Measurements from ENCODE around the gene ROBO1. TPM values are rescaled to one million over a fixed set of nuclear protein-coding genes. Genes with fewer than 3 reads are reported as not detected.

The ROBO1 gene
- total RNA-seq, 1 donor from 2014 or later, result 250 TPM

GRCh38 chr3:79039192-79039591, 728.6 kb downstream of the ROBO1 start:
- Mint-ChIP-seq H3K27me3 (ENCODE audit: unreplicated experiment) (no peaks in the 10 kb centered on the region), H3K4me3 (ENCODE audit: unreplicated experiment) (no peak overlapping the region), H3K4me1 (ENCODE audit: unreplicated experiment) (no peaks in the 10 kb centered on the region), H3K9me3 (ENCODE audit: unreplicated experiment) (no peaks in the 10 kb centered on the region), H3K36me3 (ENCODE audit: low read depth, unreplicated experiment) (no peaks in the 10 kb centered on the region), H3K27ac (ENCODE audit: unreplicated experiment) (no peak overlapping the region)
- TF ChIP-seq CTCF (IDR thresholded peaks at IDR 0.05; ENCODE audit: unreplicated experiment), result no peak
- DNase-seq (ENCODE audit: low spot score), result no peak

- H3K27me3 Mint-ChIP-seq (ENCODE audit: unreplicated experiment), result no peaks in the 10 kb centered on the region
- H3K27ac Mint-ChIP-seq (ENCODE audit: unreplicated experiment), result no peak overlapping the region
- H3K36me3 Mint-ChIP-seq (ENCODE audit: low read depth, unreplicated experiment), result no peaks in the 10 kb centered on the region
- H3K4me1 Mint-ChIP-seq (ENCODE audit: unreplicated experiment), result no peaks in the 10 kb centered on the region
- no peak for DNase-seq (ENCODE audit: low spot score)
- no peak for TF ChIP-seq CTCF (IDR thresholded peaks at IDR 0.05; ENCODE audit: unreplicated experiment)
- H3K4me3 Mint-ChIP-seq (ENCODE audit: unreplicated experiment), result no peak overlapping the region
- no peaks in the 10 kb centered on the region for H3K9me3 Mint-ChIP-seq (ENCODE audit: unreplicated experiment)
These were observed 729.2 kb downstream of the ROBO1 start for GRCh38 chr3:79038636-79039035.

- DNase-seq (ENCODE audit: low spot score), result no peak
- no peaks in the 10 kb centered on the region for H3K4me1 Mint-ChIP-seq (ENCODE audit: unreplicated experiment)
- no peaks in the 10 kb centered on the region for H3K36me3 Mint-ChIP-seq (ENCODE audit: low read depth, unreplicated experiment)
These were observed 729.7 kb downstream of the ROBO1 start for GRCh38 chr3:79038057-79038456.

GRCh38 chr3:79032686-79033318, 735.0 kb downstream of the ROBO1 start:
- no peaks in the 10 kb centered on the region for H3K36me3 Mint-ChIP-seq (ENCODE audit: low read depth, unreplicated experiment)
- TF ChIP-seq CTCF (IDR thresholded peaks at IDR 0.05; ENCODE audit: unreplicated experiment), result peak; percentile 79
- H3K27me3 Mint-ChIP-seq (ENCODE audit: unreplicated experiment), result no peaks in the 10 kb centered on the region
- H3K9me3 Mint-ChIP-seq (ENCODE audit: unreplicated experiment), result no peaks in the 10 kb centered on the region
- peak; percentile 22 for DNase-seq (ENCODE audit: low spot score)
- H3K27ac Mint-ChIP-seq (ENCODE audit: unreplicated experiment), result no peak overlapping the region
- no peaks in the 10 kb centered on the region for H3K4me1 Mint-ChIP-seq (ENCODE audit: unreplicated experiment)
- no peak overlapping the region for H3K4me3 Mint-ChIP-seq (ENCODE audit: unreplicated experiment)

More at GRCh38 chr3:79038057-79038456, 729.7 kb downstream of the ROBO1 start:
- Mint-ChIP-seq H3K27ac (ENCODE audit: unreplicated experiment) (no peak overlapping the region), H3K27me3 (ENCODE audit: unreplicated experiment) (no peaks in the 10 kb centered on the region), H3K4me3 (ENCODE audit: unreplicated experiment) (no peak overlapping the region), H3K9me3 (ENCODE audit: unreplicated experiment) (no peaks in the 10 kb centered on the region)
- TF ChIP-seq CTCF (IDR thresholded peaks at IDR 0.05; ENCODE audit: unreplicated experiment), result no peak

- no peak overlapping the region for H3K4me3 Mint-ChIP-seq (ENCODE audit: unreplicated experiment)
- H3K4me1 Mint-ChIP-seq (ENCODE audit: unreplicated experiment), result no peaks in the 10 kb centered on the region
- no peaks in the 10 kb centered on the region for H3K9me3 Mint-ChIP-seq (ENCODE audit: unreplicated experiment)
- H3K27me3 Mint-ChIP-seq (ENCODE audit: unreplicated experiment), result no peaks in the 10 kb centered on the region
- no peak for DNase-seq (ENCODE audit: low spot score)
- no peak overlapping the region for H3K27ac Mint-ChIP-seq (ENCODE audit: unreplicated experiment)
- no peaks in the 10 kb centered on the region for H3K36me3 Mint-ChIP-seq (ENCODE audit: low read depth, unreplicated experiment)
- no peak for TF ChIP-seq CTCF (IDR thresholded peaks at IDR 0.05; ENCODE audit: unreplicated experiment)
These were observed 737.6 kb downstream of the ROBO1 start for GRCh38 chr3:79030157-79030556.

All from endothelial cell (in vitro differentiated cells).